Cerebellar cortex (tissue), 1 donor: Measurements from ENCODE around the gene USP22.
"Not testable (repeated sequence)": the region's sequence is repeated elsewhere in the genome, so short reads cannot be mapped to it uniquely, and the experiment has no call there.

Experiments
- DNase-seq: peaks from one replicate; pipeline ENCODE4 v3.0.0-alpha.2; 2015; ENCODE audit warnings: low spot score

USP22 gene

DNA sequence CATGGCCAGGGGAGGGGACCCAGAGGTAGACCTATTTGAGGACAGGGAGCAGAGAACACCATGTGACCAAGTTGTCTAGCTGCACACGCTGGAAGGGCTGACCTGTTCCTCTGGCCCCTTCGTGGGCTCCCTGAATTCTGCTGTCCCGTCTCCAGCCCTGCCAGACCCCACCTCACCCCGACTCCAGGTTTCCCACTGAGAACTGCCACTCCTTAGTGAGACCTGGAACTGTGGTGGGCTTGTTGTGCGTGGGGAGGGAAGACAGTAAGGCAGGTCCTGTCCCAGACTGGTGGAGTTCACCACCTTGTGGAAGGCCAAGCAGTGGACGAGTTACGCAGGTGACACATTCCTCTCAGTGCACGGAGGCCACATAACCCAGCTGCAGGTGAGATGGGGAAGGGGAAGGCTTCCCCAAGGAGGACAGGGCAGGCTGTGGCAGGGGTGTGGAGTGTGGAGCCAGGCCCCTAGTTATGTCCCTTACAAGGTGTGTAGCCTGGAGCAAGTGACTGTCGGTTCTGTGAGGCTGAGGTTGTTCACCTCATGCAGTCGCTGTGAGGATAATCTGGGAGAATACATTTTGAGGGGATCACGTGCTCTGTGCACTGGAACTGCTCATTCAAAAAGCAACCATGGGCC lies 54.7 kb downstream of the USP22 start:
- no peak for DNase-seq

DNA sequence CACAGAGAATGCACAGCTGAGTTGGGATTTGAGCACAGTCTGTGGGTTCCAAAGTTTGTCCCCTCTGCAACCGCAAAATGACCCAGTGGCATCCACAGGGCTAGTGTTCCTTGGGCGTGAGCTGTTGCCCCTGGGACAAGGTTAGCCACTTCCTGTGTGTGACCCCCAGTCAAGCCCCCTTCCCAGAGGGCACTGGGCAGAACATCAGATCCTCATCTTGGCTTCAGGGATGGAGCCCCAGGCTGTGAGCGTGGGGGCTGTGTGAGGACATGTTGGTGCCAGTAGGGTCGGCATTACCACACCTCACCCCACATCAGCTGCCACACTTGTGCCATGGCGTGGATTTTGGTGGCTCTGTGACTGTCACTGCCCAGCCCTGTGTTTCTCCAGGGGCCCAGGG lies 55.3 kb downstream of the USP22 start:
- DNase-seq, result no peak

DNA sequence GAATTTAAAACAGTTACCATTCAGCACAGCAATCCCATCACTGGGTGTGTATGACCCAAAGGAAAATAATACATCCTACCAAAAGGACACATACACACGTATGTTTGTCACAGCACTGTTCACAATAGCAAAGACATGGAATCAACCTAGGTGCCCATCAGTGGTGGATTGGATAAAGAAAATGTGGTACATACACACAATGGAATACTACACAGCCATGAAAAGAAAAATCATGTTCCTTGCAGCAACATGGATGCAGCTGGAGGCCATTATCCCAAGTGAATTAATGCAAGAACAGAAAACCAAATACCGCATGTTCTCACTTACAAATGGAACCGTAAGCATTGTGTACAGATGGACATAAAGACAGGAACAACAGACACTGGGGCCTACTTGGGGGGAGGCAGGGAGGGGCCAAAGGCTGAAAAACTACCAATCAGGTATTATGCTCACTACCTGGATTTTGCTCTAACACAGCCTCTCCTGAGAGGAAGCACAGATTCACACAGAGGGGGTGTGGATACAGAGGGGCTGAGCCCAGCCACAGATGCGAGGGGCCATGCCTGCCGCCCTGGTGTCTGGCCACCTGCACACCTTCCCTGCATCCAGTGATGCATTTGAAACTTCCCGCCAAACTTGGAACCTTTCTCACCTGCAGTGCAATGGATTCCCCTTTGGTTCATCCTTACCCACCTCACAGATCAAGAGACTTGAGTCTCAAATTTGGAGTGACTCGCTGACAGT lies 55.9 kb downstream of the USP22 start:
- no peak for DNase-seq

DNA sequence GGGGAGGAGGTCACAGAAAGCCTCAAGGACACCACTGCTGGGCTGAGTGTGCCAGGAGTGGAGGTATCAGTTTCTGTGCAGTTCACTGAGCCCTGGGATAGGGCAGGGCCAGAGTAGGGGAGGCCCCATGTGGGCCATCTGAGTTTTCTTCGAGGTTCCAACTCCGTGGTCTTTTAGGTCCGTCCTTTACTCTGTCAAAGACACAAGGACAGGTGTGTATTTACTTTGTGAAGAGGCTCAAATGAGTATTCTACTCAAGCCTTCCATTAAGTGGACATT lies 59.5 kb downstream of the USP22 start:
- DNase-seq, result no peak

DNA sequence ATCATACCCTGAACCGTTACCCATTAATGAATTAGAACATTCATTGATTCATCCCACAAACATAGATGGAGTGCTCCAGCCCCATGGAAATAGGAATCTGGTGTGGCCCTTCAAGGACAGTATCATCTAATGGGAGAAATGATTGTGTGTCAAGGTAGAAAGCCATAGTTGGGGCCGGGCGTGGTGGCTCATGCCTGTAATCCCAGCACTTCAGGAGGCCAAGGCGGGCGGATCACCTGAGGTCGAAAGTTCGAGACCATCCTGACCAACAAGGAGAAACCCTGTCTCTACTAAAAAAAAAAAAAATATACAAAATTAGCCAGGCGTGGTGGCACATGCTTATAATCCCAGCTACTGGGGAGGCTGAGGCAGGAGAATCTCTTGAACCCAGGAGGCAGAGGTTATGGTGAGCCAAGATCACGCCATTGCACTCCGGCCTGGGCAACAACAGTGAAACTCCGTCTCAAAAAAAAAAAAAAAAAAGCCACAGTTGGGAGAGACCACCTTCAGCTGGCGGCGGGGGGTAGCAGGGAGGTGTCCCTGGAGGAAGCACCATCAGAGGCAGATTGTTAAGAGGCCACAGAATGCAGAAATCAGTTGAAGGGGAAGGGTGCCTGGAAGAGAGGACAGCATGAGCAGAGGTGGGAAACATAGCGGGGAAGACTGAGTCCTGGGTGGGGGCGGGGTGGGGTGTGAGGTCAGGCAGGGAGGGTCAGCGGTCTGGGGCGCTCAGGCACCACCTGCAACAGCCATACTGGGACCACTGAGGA lies 60.0 kb downstream of the USP22 start:
- no peak for DNase-seq

DNA sequence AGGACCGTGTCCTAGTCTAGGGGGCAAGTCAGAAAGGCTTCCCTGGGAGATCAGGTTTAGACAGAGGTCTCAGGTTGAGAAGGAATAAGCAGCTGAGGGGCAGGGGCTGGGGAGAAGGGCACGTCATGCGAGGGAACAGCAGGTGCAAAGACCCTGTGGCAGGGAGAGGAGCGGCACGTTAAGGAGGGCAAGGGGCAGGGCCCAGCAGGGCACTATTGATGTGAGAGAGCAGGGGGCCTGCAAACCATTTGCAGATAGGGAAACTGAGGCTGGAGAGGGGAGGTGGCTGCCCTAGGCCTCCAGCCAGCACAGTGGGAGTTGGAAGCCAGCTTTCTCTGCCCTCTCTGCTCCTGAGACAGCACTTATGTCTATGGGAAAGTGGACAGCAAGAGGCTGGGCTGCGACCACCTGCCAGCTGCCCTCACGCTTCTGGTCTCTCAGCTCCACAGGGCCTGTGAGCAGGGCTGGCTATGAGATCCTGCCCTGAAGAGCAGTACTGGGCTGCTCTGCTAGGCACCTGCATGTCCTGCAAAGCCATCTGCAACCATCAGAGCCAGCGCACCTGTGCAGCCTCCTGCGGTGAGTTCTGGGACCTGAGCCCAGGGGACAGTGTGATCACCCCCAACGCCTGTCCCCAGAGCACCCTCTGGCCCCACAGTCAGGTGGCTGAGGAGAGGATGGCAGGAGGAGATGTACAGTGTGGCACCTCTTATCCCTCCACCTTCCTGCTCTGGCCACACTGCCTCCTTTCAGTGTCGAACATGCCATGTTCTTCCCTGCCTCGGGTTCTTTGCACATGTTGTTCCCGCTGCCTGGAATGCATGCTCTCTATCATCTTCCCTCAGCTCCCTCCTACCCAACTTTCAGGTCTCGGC lies 61.5 kb downstream of the USP22 start:
- DNase-seq, result no peak

DNA sequence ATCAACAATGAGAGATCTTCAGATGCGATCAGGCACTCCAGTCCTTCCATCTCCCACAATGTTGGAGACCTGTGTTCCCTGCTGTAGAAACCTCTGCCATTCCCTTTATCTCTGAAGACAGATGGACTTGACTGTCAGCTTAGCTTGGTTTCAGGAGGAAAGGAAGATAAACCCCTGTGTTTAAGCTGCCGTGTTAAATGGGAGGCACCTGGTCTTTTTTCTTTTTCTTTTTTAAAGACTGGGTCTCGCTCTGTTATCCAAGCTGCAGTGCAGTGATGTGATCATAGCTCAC lies 63.1 kb downstream of the USP22 start:
- DNase-seq, result no peak

DNA sequence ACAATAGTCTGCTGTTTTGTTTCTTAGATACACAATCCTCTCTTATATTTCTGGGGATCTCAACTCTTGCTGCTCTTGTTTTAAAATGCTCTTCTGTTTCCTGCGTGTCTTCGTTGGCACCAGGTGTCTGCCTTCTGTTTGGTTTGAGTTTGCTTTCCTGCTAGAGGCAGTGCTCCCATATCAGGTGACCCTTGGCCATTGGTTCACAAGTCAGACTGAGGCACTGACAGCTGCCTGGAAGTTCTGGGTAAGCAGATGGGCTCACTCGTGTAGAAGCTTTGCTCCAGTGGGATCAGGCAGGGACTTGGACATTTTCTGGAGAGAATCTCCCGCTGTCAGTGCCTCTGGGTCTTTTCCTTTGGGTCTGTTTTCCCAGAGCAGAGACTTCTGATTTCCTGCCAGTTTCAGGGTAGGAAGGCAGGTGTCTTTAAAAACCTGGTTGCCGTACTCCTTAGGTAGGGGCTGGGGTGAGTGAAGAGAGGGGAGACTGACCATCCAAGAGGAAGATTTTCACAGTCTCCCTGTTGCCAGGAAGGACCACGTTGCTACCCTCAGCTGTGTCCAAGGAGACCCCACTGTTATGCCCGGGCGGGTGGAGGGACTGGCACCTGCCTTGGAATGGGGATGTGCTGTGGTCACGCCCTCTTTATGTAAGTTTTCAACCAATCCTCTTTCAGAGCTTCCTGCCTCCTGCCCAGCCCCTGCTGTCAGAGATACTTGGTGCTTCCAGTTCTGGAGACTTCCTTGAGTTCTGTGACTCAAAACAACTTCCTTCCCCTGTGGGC lies 63.6 kb downstream of the USP22 start:
- not testable (repeated sequence) for DNase-seq

DNA sequence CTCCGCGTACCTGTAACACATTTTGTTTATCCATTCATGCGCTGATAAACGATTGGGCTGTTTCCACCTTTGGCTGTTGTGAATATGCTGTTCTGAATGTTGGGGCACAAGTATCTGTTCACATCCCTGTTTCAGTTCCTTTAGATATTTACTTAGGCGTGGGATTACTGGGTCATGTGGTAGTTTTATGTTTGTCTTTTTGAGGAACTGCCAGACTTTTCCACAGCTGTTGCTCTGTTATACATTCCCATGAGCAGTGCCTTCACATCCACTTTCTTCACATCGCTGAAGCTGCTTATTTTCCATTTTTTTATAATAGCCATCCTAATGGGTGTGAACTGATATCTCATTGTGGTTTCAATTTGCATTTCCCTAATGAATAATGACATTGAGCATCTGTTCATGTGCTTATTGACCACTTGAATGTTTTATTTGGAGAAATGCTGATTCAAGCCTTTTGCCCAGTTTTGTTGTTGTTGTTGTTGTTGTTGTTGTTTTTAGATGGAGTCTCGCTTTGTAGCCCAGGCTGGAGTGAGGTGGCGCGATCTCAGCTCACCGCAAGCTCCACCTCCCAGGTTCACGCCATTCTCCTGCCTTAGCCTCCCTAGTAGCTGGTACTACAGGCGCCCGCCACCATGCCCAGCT lies 65.1 kb downstream of the USP22 start:
- not testable (repeated sequence) for DNase-seq

DNA sequence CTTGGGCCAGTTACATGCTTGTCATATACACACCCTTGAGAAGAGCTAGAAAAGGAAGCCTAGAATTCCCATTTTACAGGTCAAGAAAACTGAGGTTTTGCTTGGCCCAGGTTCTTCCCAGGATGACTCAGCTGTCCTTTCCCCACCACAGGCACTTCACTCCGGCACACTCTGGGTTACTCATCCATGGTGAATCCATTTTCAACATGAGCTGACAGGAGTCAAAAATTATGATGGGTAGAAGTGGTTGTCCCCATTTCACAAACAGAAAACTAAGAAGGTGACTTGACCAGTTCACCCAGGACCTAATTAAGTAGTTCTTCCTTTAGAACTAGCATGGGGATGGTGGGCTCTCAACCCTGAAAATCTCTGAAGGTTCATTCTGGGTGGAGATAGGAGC lies 67.2 kb downstream of the USP22 start:
- DNase-seq, result no peak

DNA sequence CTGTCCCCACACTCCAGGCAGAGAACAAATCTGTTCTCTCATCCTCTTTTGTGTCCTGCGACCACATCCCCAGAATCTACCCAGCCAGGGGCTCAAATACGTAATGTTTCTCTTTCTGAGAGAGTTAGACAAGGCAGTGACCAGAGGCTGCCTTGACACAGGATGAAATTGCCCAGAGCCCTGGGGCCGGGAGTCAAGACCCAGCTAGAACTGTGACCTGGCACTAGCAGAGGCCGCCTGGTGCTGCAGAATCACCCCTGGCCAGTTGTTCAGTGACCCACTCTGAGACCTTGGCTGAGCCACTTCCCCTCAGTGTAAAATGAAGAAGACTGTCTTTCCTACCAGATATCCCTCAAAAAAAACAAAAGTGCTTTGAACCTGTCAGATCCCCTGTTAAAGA lies 72.5 kb downstream of the USP22 start:
- no peak for DNase-seq

DNA sequence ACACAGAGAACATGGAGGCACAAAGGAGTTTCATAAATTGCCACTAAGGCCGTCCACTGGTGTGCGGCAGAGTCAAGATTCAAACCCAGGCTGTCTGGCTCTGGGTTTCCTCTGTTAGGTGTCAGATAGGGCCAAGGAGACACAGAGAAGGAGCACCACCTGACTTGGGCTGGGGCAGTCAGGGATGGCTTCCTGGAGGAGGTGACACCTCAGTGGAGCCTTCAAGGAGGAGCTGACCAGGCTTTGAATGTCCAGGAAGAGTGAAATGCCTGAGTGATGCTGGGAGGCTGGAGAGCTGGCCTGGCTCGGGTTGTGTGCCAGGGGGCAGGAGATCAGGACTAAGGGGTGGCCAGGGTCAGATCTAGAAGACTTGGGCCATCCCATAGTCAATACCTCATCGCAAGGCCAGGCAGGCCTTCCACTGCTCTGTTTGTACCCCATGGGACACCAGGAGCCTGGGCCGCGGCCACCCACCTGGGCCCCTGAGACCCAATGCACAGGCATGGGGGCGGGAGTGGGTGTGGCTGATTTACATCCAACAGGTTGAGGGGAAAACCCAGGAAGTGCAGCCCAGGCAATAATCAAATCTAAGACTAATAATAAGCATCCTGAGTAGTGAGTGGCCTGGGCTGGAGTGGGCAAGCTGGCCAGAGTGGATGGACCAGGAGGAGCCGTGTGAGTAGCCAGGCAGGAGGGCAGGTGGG lies 73.7 kb downstream of the USP22 start:
- DNase-seq, result no peak

DNA sequence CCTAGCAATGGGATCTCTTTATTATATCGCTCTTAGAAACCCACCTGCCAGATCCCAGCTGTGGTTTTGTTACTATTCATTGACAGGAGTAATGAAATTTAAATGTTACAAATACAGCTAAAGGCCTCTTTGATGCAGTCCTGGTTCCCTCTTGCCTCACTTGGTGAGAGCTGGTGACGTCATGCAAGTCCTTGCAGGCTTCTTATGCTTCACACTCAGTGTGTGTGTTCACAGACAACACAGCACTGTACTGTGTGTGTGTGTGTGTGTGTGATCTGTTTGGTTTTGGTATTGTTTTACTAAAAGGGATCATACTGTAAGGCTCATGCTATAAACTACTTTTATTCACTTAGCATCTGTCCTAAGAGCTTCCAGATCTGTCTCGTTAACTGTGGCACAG lies 75.0 kb downstream of the USP22 start:
- DNase-seq, result no peak

DNA sequence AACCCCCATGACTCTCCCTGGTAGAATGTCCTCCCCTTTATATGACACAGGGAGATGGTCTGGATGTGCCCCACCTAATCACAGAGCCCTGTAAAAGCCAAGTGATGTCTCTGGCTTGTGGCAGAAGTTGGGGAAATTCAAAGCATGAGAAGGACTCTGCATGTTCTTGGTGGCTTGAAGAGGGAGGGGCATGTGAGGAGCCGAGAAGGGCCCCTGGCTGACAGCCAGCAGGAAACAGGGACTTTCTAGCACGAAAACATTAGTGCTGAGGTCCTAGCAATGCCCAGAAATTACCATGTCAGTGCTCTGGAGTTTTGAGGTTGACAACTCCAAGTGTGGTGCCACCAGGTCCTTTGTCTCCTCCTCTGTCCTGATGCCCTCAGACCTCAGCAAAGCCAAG lies 75.9 kb downstream of the USP22 start:
- DNase-seq, result no peak

DNA sequence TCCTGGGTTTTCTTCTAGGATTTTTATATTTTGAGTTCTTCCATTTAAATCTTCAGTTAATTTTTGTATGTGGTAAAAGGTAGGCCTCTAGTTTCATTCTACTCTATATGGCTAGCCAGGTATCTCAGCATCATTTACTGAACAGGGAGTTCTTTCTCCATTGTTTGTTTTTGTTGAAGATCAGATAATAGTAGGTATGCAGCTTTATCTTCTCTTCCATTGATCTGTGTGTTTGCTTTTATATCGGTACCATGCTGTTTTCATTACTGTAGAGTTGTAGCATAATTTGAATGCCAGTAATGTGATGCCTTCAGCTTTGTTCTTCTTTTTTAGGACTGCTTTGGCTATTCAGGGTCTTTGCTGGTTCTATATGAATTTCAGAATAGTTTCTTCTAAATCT lies 77.3 kb downstream of the USP22 start:
- no peak for DNase-seq

DNA sequence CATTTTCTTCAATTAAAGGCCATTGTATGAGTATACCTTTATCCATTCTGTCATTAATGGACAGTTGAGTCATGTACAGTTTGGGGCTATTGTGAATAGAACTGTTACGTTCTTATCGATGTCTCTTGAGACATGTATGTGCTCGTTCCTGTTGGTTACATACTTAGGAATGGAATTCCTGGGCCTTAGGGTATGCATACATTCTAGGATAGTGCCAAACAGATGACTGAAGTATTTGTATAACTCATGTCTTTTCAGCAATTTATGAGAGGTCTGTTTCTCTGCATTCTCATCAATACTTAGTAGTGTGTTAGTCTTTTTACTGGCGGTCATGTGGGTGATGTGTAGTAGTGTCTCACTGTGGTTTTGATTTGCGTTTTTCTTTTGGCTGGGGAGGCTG lies 81.2 kb downstream of the USP22 start:
- no peak for DNase-seq

DNA sequence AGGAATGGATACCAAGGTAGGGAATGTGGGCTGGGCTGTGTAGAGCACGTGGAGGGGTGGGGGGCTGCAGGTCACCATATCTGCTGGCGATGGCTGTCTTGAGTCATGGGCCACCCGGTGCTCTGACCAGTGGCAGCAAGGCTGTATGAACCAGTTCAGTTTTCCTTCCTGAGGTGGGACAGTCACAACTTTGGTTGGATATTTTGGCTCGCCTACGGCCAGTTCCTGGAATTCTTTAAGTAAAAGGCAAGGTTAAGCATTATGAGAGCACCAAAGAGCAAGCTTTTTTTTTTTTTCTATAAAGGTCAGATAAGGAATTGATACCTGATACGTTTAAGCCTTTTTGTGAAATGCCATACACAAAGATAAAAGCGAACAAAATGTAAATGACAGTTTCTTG lies 81.9 kb downstream of the USP22 start:
- no peak for DNase-seq

DNA sequence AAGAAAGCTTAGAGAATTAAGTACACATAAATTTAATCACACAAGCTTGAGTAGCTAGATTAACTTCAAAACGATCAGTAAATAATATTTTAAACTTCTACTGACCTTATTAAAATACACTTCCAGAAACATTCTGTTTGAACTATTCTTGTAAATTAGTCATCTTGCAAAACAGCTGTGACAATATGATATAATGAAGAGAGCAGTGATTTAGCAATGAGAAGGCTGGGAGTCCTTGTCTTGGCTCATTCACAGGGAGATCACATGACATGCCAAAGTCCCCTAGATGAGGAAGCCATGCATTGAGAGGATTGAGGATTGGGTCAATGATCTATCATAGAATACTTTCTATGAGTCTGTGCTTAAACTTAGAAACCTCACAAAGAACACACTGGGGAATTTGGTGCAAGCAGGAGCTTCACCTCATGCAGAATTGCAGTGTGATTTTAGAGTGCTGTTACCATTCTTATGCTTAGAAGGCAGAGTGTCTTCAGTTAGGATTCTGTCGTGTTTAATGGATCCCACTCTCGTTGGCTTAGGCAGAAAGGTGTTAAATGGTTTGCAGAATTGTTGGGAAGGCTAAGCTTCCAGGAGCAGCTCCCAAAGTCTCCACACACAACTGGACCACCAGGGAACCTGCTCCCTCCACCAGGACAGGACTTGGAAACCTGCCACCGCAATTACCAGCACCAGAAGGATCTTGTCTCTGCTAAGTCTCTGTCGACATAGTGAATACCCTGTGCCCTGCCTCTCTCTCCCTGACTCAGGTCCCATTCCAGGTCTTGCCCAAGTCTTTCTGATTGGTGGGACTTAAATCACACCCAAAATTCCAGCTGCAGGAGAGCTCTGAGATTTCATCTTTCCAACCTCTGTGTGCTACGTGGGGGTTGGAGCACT lies 87.1 kb downstream of the USP22 start:
- no peak for DNase-seq

DNA sequence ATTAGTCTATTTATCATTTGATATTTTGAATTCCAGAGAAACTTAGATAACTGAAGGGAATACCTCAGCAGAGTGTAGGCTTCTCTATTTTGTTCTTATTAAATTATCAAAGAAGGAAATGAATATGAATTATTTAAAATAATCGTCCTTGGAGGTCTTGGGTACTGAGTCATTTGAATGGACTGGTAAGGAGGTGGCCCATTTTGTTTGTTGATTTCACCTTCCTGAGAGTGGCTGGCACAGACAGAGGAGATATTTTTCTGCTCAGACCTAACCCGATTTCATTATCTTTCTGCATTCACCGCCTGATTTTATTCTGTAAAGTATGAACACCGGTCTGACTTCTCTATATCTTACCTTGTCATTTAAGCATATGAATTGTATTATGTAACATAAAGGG lies 88.0 kb downstream of the USP22 start:
- DNase-seq, result no peak

DNA sequence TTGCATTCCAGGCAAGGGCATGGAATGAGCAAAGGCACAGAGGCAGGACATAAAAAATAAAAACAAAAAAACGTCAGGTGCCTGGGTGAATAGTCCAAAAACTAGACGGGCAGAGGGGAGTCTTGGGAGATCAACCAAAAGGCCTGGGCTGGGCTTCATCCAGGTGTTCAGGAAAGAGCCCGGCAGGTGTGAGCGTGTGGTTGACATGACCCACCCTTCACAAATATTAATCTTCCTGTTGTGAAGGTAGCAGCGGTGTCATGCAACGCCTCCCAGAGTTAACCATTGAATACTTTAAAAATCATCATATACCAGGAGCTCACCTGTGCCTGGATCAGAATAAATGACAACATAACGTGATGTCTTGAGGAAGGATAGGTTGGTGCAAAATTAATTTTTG lies 90.6 kb downstream of the USP22 start:
- DNase-seq, result no peak
